Measurements from ENCODE around the gene TMEM212.

DNA sequence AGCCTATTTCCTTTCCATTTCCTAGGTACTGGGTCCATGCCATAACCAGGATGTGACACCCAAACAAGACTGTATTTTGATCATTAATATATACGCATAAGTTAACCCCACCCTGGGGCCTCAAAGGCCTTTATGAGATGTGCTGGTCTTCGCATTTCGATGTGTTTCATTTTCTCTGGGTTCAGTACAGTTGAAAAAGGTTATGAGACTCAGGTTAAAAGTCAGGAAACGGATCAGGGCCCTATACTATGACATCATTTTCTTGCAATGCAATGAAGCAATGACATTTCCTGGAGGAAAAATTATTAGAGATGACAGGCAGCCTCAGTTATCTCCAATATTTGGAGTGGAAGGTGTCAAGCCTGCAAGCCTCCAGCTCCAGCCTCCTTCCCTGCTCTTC is 31.7 kb downstream of the TMEM212 start:
- TF ChIP-seq ZNF274 (IDR thresholded peaks at IDR 0.05; ENCODE audit: low read depth, low read length) (no peak), YY1 (IDR thresholded peaks at IDR 0.05; ENCODE audit: insufficient read depth, insufficient read length) (no peak)
